ENCODE data around the gene RET.

DNA sequence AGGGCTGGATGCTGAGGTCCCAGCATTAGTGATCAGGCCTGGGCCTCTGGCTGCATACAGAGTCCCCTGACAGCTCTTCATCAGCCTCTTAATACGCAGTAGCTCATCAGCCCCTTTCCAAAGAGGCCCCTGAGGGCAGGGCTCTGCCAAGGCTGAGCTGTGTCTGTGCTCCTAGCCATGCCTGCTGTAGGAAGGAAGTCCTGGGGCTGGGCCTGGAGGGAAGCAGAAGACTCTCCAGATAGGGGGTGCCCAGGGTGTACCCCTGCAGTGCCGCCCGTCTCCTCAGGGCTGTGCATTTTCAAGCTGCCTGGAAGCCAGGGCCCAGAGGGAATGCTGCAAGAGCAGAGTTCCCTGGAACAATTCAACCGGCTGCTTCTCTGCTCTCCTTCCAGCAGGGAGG lies 7.3 kb upstream of the RET start:
- TF ChIP-seq EZH2 (IDR thresholded peaks at IDR 0.05) (no peak), POLR2AphosphoS5 (IDR thresholded peaks at IDR 0.05; ENCODE audit: borderline replicate concordance, low read depth, low read length) (no peak), FOXP2 (optimal IDR thresholded peaks at IDR 0.05; ENCODE audit: control extremely low read depth, extremely low read length, insufficient read depth) (no peak)
